Daoy (cell line): ENCODE results near the gene SYCE3. TPM values are rescaled to one million over a fixed set of nuclear protein-coding genes. Genes with fewer than 3 reads are reported as not detected.
A peak's percentile ranks its signal among the peaks of the same experiment; 100 is the strongest.
"Not testable (repeated sequence)": the region's sequence is repeated elsewhere in the genome, so short reads cannot be mapped to it uniquely, and the experiment has no call there.

Source experiments
- DNase-seq: peaks from one replicate; pipeline ENCODE4 v3.0.0-alpha.2; 2015; ENCODE audit warnings: low read depth
- total RNA-seq: library from RNA; depleted of rRNA; stranded (reverse); fragments of >200 nt; shearing (Covaris generic); gene quantifications from 2 replicates; pipeline ENCODE4 v1.2.3, GENCODE V29; 2014

Gene SYCE3
- total RNA-seq, 1 experiment from 2014 or later: 0.51 TPM

- peak; percentile 3 for DNase-seq
Measured at GRCh38 chr22:50522806-50523438, 39.8 kb downstream of the SYCE3 start.

- peak; percentile 0 for DNase-seq
Measured at GRCh38 chr22:50522208-50522805, 40.4 kb downstream of the SYCE3 start.

DNA sequence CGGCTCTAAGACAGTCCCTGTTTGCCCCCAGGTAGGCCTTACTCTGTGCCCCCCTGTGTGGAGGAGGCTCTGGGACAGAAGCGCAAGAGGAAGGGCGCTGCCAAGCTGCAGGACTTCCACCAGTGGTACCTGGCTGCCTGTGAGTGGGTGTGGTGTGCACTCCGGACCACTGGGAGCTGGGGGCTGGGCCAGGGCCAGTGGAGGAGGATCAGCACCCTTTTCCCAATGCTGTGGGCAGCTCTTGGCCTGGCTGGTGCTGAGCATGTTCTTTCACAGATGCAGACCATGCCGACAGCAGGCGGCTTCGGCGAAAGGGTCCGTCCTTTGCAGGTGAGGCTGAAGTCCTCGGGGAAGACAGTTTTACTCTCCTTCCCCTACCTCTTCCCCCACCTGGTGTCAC, 41.0 kb downstream of the SYCE3 start:
- DNase-seq: peak; percentile 1

DNA sequence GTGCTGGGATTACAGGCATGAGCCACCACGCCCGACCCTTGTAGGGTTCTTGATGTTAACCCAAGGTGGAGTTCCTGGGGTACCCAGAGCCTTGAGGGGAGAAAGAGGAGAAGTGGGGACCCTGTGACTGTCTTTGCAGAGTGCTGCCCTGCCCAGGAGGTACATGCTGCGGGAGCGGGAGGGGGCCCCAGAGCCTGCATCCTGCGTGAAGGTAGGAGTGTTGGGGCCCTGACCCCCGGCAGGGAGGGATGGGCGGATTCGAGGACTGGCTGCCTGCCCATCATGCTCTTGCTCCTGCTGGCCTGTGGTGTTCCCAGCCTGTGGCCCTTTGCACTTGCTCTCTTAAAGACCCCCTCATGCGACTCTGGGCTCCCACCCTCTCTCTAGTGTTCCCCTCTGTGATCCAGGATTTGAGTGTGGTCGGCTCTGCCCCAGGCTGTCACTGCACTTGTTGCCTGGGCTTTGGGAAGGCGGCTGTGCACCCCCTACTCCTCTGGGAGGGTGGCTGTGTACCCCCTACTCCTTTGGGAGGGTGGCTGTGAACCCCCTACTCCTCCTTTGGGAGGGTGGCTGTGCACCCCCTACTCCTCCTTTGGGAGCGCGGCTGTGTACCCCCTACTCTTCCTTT, 41.8 kb downstream of the SYCE3 start:
- no peak for DNase-seq

GRCh38 chr22:50520184-50520583, 42.5 kb downstream of the SYCE3 start:
- DNase-seq: not testable (repeated sequence)

GRCh38 chr22:50519151-50519550, 43.6 kb downstream of the SYCE3 start:
- DNase-seq: no peak

DNA sequence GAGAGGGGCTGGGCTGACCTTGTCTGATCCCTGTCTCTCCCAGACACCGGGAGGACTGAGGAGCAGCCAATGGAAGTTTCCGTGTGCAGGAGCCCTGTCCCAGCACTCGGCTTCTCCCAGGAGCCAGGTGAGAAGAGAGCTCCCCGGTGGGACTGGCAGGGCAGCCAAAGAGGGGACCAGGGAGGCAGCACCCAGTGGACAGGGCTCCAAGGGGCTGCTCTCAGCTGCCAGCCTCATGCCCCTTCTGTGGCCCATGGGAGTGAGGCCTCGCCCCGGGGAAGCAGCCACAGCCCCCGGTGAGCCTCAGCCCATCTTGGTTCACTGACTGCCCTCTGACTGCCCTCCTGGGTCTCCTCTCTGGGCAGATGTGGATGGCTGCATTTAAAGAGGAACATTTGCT, 44.1 kb downstream of the SYCE3 start:
- DNase-seq: no peak

GRCh38 chr22:50517495-50518260, 45.0 kb downstream of the SYCE3 start:
- DNase-seq: no peak

DNA sequence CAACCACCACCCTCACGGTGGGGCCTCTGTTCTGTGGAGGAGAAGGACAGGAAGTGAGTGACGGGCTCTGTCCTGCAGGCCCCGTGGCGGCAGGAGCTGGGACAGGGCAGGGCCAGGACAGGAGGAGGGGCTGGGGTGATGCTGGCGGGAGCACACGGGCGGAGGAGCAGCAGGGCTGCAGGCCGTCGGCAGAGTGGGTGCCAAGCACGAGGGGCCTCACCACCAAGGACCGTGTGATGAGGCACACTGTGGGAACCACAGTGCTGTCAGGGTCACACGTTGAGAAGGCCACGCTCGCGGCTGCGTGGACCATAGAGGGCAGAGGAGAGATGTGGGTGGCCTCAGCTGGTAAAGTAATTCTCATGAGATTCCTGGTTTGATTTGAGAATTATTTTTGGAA, 45.8 kb downstream of the SYCE3 start:
- DNase-seq: no peak

DNA sequence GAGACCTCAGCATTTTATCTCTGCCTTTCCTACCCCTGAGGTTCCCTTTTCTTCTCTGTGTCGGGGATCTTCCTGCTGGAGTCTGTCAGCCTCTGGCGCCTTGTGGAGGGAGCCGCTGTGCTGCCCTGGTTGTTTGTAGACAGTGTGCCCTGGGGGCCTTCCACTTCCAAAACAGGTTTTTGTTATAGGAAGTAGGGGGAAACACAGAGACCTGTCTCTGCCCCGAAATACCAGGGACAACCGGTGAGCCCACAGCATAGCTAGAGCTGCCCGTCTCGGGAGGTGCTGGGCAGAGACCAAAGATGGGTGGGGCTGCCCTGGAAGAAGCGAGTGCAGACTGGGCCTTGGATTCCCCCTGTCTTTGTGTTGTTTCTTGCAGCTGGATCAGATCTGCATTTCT, 46.7 kb downstream of the SYCE3 start:
- DNase-seq: no peak

- DNase-seq: no peak
Measured at GRCh38 chr22:50513175-50513574, 49.5 kb downstream of the SYCE3 start.

- DNase-seq: peak; percentile 4
Measured at GRCh38 chr22:50508897-50509296, 53.8 kb downstream of the SYCE3 start.

DNA sequence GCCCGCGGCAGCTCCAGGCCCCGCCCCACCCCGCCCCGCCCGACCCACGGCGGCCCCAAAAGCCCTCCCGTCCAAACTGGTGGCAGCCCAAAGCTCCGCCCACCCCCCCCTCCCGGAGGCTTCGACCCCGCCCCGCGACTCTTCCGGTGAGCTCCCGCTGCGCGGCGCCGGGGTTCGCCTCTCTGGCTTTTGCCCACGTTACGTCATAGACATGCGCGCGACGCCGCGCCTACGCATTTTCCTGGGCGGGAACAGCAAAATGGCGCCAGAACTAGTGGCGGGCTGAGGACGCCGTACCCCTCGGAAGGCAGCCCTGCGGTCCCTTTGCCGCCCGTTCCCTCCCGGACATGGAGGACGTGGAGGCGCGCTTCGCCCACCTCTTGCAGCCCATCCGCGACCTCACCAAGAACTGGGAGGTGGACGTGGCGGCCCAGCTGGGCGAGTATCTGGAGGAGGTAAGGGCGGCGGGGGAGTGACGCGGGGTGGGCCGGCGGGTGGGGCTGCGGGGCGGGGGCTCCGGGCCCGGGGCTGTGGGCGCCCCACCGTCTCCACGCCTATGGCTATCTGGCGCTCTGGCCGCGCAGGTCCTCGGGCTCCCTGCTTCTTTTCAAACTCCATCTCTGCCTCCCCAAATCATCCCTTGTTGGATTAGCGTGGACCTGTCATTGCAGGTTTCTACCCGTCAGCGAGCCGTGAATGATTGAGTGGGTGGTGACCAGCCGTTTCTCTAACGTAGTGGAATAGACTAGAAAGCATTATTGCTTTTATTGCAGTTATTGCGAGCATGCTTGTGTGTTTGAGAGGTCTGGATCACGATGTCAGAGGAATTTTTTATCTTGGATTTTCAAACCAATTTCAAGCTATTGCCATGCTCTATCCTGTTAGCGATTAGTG, 54.5 kb downstream of the SYCE3 start, which contains the start of gene NCAPH2:
Gene NCAPH2 (plus strand): TSS at position 234 of the 894 bp plus-strand sequence. CDS start 114 bp downstream, at position 348.
- DNase-seq: peak; percentile 97

DNA sequence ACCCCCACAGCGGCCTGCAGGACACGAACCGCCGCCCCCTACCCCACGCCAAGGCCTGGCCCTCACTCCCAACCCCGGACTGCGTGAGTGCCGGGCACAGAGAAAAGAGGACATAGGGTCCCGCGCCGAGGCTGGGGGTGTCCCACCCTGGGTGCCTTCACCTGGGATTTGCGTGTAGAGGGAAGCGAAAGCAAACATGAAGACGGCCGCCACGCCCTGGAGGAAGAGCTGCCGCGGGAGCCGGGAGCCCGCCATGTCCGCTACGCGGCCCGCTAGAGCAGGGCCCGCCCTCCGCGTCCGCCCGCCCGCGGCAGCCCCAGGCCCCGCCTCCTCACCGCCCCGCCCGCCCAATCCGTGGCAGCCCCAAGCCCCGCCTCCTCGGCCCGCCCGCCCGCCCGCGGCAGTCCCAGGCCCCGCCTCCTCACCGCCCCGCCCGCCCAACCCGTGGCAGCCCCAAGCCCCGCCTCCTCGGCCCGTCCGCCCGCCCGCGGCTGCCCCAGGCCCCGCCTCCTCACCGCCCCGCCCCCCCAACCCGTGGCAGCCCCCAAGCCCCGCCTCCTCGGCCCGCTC, 55.2 kb downstream of the SYCE3 start, which contains the start of gene LMF2:
Gene LMF2 (minus strand): TSS at position 282 of the 570 bp plus-strand sequence. CDS start 27 bp downstream, at position 255.
- DNase-seq: no peak

GRCh38 chr22:50506611-50507420, 55.9 kb downstream of the SYCE3 start:
- peak; percentile 15 for DNase-seq

DNA sequence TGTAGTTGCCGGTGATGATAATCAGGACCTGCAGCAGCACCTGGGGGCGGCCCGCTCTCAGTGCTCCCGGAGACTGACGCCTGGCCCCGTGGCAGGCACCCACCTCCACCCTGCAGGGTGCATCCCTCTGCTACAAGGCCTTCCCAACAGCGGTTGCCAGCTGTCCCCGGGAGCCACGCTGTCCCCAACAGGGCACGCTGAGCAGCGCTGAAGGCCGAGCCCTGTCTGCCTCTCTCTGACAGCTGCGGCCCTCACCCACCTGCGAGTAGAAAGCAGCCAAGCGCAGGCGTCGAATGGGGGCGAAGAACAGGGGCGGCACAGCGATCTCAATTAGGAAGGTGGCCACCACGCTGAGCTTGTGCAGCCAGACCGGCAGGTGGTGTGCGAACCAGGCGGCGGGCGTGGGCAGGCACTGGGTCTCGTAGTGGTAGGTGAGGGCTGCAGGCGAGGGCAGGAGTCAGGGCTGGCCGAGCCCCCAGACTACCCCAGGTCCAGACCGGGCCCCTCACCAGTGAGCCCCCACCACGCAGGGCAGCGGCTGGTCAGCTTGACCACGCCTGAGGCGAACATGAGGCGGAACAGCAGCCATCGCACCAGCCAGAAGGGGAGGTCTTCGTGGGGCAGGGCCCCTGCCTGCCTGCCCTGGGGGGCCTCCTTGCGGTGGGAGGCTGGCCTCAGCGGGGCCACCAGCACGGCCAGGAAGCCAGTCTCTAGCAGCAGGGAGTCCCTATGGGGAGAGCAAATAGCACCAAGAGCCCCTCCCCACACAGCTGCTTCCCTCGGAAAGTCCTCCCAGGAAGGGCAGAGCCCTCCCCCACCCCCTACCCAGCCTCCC, 56.7 kb downstream of the SYCE3 start:
- DNase-seq: peak; percentile 4

DNA sequence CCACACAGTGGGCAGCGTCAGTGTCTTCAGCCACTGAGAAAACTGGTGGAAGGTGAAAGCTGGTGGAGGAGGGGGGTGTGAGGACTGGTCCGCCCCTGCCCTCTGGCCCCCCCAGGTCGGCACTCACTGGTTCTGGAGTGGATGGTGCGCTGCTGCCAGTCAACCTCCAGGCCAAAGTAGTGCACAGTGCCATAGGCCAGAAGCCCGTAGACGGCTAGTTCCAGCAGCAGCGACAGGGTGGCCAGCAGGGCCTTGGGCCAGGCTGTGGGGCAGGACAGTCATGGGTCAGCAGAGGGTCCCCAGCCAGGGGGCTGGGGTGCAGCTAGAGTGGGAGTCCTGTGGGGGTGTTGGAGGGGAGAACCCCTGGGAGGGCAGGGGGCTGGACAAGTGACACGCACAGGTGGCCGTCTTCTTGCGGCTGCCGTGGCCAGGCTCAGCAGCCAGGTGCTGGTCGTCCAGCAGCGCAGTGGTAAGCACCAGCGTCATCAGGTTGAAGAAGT, 57.4 kb downstream of the SYCE3 start:
- DNase-seq: peak; percentile 1

DNA sequence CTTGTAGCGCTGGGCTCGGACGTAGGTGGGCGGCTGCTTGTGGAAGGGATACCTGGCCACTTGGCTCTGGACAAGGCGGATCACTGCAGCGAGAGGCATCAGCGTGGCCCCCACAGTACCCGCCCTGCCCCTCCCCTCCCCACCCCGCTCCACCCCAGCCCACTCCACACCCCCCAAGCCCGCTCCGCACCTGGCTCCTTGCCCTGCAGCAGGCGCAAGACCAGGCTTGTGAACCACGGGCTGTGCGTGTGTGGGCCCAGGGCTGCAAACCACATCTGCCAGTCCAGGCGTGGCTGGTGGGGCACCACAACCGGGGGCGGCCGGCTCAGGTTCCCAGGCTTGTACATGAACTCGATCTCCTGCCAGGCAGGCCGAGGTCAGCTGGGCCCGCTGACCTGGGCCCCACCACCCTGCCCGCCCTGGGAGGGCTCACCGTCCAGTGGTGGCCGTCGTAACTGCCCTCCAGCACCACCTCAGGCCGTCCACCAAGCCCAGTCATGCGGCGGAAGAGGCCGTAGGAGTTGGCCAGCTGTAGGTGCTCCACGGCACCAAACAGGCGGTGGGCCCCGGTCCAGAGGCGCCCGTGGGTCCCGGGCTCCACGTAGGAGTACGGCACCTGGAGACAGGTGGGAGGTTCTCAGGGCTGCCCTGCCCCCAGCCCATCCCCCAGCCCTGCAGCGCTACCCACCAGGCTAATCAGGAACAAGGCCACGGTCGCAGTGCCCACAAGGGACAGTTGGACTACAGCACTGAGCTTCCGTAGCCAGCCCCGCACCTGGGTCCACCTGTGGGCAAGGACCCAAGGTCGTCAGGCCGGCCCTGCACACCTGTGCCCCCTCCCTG, 58.1 kb downstream of the SYCE3 start:
- DNase-seq: peak; percentile 1
